ENCODE results near the gene LGALS9C.
"Not testable (repeated sequence)": the region's sequence is repeated elsewhere in the genome, so short reads cannot be mapped to it uniquely, and the experiment has no call there.

DNA sequence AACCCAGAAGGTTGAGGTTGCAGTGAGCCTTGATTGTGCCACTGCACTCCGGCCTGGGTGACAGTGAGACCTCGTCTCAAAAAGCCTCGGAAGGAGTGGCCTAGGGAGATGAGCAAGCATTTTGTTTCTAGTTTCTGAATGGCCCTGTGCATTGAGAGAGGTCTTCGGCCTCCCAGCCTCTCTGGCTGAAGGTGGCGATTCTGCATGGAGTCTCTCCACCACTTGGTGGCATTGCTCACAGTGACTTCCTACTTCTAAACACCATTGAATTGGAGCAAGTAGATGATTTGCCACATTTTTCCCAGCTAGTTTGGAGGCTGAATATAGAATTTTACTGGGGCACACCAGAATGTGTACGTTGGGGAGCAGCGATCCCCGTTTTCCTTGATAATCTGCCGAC, 48.4 kb downstream of the LGALS9C start:
- TF ChIP-seq, protein P1, sequence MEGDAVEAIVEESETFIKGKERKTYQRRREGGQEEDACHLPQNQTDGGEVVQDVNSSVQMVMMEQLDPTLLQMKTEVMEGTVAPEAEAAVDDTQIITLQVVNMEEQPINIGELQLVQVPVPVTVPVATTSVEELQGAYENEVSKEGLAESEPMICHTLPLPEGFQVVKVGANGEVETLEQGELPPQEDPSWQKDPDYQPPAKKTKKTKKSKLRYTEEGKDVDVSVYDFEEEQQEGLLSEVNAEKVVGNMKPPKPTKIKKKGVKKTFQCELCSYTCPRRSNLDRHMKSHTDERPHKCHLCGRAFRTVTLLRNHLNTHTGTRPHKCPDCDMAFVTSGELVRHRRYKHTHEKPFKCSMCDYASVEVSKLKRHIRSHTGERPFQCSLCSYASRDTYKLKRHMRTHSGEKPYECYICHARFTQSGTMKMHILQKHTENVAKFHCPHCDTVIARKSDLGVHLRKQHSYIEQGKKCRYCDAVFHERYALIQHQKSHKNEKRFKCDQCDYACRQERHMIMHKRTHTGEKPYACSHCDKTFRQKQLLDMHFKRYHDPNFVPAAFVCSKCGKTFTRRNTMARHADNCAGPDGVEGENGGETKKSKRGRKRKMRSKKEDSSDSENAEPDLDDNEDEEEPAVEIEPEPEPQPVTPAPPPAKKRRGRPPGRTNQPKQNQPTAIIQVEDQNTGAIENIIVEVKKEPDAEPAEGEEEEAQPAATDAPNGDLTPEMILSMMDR (IDR thresholded peaks at IDR 0.05): not testable (repeated sequence)
- not testable (repeated sequence) for TF ChIP-seq POLR2A (IDR thresholded peaks at IDR 0.05)
